GM18499 (cell line): ENCODE results near the gene RELA.
"Not testable (repeated sequence)": the region's sequence is repeated elsewhere in the genome, so short reads cannot be mapped to it uniquely, and the experiment has no call there.

ENCODE experiments used
- ATAC-seq: cut with Tn5 transposase; IDR thresholded peaks from one replicate; pipeline ENCODE4 v1.9.1; 2021; ENCODE audit warnings: moderate number of reproducible peaks; ENCODE audit not compliant: insufficient read depth, unreplicated experiment

RELA gene

DNA sequence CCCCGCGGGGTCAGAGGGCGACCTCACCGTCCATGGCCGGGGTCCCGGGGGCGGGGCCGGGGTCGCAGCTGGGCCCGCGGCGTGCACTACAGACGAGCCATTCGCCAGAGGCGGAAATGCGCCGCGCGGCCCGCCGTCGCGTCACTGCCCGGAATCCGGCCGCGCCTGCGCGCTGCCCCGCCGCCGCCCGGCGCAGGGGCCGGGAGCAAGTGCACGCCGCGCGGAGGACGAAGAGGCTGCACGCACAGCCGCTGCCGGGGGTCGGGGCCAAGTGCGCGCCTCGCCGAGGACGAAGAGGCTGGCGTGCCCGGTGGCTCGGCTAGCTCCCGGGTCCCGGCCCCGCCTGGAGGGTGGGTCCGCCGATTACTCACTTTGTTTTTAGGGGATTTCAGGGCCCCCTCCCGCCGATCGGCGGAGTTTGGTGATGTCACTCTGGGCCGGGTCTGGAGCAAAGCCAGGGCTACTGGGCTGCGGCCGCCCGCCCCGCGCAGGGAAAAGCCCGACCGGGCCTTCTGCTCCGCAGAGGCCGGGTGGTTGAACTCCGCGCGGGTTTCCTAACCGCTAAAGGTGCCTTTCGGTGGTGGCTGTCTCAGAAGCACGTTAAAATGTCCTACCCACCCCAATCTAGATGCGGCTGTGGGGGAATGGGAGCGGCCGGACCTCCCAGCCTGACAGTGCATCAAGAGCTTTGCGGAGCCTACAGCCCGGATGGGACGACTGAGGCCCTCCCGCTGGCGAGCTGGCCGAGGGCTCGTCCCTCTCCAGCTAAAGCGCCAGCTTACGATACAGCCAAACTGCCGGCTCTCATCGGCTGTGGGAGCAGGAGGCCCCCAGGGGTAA, at the start of gene RELA:
RELA (minus strand) TSS at position 118 of the 840 bp plus-strand sequence; CDS start at position 34, 84 bp downstream.
- ATAC-seq: peak; percentile 74

DNA sequence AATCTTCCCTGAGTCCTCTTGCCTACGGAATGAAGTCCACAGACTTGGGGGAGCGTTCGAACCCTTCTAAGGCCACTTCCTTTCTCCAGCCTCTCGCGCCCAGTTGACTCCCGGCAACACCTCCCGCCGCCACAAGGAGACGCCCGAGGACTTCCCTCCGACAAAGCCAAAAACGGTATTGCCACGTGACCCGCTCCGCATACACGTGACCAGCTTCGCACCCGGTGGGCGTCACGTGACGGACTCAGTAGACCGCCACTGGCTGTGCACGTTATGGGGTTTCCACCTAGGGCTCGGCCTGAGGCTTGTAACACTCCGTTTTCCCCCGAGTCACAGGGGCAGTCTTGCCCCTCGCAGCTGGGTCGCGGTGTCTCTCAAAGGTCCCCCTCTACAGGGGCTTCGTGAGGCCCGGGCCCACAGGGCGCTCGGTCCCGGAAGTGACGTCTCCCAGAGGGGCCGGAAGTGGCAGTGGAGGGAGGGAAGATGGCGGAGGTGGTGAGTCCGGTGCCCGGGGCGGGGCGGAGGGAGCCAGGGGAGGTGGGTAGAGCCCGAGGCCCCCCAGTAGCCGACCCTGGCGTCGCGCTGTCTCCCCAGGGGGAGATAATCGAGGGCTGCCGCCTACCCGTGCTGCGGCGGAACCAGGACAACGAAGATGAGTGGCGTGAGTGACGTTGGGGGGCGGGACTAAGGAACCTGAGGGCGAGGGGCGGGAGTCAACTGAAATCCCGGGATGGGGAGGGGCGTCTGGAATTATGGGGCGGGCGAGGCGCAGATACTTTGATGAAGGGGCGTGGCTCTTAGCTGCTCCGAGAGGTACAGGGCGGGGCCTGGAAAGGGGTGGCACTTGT, 49.3 kb upstream of the RELA start, which contains the start of gene KAT5:
KAT5 (plus strand) TSS at position 468 of the 848 bp plus-strand sequence; CDS start at position 484, 16 bp downstream.
- peak; percentile 57 for ATAC-seq

DNA sequence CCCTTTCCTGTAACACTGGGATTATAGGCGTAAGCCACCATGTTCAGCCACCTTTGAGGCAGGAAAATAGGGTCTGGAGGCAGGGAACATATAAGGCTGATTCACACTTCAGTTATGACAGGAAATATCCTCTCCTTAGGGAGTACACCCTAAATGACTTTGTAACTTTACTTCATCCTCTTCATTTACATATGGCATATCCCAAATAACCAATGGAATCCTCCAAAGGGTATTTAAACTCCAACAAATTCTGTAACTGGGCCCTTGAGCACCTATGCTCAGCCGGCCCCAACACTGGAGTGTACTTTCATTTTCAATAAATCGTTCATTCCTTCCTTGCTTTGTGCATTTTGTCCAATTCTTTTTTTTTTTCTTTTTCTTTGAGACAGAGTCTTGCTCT, 47.7 kb upstream of the RELA start:
- no peak for ATAC-seq

DNA sequence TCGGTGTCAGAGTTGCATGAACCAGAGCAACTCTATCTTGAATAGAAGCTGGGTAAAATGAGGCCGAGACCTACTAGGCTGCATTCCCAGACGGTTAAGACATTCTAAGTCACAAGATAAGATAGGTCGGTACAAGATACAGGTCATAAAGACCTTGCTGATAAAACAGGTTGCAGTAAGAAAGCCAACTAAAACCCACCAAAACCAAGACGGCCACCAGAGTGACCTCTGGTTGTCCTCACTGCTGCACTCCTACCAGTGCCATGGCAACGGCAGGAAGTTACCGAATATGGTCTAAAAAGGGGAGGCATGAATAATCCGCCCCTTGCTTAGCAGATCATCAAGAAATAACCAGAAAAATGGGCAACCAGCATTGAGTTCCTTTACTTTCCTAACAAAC, 46.9 kb upstream of the RELA start:
- ATAC-seq: no peak

DNA sequence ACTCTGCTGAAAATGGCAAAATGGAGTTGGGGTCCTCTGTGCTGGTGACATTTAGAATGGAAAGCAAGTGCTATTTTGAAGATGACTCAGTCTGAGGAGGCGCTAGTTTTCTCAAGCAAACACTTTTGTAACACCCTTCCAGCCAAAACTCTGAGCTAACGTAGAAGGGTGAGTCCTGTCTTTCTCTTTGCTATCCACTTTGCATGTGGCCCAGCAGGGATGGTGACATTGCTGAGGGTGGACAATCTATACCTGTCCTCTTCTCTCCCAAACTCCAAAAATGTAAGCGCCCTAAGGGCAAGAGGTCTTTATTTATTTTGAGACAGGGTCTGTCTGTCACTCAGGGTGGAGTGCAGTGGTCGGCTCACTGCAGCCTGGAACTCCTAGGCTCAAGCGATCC, 45.7 kb upstream of the RELA start:
- ATAC-seq: no peak

DNA sequence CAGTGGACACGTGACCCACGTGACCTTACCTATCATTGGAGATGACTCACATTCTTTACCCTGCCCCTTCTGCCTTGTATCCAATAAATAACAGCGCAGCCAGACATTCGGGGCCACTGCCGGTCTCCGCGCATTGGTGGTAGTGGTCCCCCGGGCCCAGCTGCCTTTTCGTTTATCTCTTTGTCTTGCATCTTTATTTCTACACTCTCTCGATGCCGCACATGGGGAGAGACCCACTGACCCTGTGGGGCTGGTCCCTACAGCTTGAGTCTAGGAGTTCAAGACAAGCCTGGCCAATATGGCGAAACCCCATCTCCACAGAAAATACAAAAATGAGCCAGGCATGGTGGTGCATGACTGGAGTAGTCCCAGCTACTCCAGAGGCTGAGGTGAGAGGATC, 44.3 kb upstream of the RELA start:
- ATAC-seq: not testable (repeated sequence)

DNA sequence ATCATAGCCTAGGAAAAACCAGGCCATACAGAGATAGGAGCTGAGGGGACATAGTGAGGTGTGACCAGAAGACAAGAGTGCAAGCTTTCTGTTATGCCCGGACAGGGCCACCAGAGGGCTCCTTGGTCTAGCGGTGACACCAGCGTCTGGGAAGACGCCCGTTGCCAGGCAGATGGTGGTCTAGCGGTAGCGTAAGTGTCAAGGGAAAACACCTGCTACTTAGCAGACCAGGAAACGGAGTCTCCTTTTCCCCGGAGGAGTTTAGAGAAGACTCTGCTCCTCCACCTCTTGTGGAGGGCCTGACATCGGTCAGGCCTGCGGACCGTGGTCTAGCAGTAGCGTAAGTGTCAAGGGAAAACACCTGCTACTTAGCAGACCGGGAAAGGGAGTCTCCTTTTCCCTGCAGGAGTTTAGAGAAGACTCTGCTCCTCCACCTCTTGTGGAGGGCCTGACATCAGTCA, 43.6 kb upstream of the RELA start:
- ATAC-seq: not testable (repeated sequence)

DNA sequence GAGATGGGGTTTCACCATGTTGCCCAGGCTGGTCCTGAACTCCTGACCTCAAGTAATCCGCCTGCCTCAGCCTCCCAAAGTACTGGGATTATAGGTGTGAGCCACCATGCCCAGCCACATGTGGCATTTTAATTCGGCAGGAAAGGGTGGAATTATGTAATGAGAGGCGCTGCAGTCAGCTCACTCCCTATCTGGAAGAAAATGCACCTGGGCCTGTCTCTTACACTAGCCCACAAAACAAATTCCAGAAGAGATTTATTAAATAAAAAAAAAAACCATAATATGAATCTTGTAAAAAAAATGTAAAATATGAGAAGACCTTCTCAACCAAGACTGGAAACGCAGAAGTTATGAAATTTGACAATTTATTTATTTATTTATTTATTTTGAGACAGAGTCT, 41.1 kb upstream of the RELA start:
- ATAC-seq: no peak

DNA sequence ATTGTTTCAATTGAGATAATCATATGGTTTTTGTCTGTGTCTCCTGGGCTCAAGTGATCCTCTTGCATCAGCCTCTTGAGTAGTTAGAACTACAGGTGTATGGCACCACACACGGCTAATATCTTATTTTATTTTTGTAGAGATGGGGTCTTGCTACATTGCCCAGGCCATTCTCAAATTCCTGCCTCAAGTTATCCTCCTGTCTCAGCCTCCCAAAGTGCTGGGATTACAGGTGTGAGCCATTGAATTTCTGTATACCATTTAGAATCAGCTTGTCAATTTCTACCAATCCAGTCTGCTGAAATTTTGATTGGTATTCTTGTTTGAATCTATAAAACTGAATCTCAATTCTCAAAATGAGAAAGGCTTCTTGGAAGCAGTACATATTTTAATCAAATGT, 39.0 kb upstream of the RELA start:
- ATAC-seq: no peak

DNA sequence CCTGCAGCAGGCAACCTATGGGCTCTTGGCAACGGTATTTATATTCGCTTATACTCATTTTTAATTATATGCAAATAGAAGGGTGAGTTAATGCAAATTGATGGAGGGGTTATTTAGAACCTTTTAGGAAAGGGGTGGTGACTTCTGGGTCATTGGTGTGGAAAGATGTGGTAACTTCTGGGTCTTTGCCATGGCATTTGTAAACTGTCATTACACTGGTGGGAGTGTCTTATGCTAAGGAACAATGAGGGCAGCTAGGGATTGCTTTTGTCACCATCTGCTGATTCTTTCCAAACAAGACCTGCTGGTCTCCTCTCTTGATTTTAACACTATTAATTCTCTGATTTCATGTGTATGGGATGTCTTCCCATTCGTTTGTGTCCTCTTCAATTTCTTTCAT, 37.7 kb upstream of the RELA start:
- no peak for ATAC-seq

DNA sequence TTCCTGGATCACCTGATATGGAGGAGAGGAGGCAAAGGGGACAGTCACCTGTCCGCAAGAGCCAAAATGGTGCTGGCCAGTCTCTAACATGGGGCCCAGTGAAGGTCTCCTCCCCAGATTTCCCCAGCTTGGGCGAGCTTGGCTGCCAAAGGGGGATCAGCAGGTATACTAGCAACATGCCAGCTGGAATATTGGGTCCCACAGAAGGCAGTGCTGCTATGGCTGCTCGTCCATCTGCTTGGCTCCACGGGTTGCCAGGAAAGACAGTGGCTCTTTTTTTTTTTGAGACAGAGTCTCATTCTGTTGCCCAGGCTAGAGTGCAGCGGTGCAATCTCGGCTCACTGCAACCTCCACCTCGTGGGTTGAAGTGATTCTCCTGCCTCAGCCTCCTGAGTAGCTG, 36.6 kb upstream of the RELA start:
- no peak for ATAC-seq

DNA sequence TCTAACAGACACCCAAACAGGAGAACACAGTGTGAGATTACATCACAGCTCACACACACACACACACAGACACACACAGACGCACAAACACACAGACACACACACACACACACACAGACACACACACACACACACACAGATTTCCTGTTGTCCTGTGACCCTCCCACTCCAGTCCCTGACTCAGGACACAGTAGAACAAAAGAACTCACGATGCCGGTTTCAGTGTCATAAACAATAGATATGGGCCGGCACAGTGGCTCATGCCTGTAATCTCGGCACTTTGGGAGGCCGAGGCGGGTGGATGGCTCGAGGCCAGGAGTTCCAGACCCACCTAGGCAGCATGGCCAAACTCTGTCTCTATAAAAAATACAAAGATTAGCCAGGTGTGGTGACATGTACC, 35.5 kb upstream of the RELA start:
- ATAC-seq: no peak

DNA sequence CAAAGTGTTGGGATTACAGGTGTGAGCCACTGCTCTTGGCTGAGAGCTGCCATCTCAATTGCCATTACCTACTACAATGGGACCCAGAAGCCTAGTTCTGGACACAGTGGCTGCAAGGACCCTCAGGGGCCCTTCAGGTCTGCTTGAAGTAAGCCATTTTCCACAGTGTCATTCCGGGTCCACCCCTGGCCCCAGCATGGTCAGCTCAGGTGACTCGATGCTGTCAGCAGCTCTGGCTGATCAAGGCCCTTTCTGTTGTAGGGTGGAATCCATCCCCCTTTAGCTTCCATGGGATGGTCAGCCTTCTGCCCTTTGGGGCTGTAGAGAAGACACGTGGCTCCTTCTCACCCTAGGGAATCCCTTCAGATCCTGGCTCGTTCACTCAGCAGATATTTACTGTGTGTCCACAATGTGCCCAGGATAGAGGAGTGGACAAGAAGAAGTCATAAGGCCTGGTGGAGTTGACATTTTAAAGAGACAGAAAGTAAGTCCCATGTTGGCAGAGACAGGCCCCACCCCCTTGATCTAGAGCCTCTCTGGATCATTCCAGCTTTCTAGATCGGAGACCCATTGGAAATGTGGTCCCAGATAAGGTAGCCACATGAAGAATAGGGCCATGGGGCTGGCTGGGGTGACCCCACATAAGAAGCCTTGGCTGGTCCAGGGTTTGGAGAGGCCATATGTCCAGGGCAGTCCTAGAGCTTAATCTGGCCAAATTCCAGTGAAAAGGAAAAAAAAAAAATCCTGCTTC, 34.3 kb upstream of the RELA start:
- no peak for ATAC-seq

DNA sequence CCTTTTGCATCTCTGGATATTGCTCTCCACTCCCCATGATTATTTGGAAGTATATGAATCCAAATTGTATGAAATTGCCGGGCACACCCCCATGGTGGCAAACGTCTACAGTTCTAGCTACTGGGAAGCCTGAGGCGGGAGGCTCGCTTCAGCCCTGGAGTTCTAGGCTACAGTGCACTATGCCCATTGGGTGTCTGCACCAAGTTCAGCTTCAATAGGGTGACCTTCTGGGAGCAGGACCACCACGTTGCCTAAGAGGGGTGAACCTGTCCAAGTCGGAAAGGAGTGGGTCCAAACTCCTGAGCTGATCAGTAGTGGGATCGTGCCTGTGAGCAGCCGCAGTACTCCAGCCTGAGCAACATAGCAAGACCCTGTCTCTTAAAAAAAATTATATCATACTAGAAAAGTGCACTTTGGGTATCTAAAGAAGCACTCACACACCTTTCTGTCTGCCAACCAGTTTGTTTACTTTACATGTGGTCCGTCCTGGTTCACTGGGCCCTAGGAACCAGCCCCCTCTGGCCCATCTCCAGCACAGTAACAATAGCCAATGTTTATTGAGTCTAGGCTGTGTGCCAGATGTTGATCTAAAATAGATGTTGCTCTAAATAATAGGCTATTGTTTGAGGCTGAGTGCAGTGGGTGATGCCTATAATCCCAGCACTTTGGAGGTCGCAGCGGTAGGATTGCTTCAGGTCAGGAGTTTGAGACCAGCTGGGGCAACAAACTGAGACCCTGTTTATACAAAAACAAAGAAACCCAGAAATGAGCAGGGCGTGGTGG, 32.9 kb upstream of the RELA start:
- ATAC-seq: no peak

DNA sequence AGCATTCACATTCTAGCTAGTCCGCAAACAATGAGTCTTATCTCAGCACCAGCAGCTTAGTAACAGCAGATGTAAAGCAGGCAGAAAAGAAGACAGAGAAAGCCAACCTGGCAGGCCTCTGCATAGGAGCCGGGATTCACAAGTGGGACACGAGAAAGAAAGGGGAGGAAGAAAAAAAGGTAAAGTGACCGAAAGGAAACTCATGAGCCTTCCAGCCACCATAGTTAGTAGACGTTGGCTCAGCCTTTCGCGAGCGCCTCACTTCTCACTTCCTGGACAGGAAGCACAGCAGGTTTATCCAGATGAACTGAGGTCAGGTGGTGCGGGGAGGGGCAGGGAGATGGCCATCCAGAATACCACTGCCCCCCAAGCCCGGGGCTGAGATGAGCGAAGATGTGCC, 29.7 kb upstream of the RELA start:
- ATAC-seq: no peak

DNA sequence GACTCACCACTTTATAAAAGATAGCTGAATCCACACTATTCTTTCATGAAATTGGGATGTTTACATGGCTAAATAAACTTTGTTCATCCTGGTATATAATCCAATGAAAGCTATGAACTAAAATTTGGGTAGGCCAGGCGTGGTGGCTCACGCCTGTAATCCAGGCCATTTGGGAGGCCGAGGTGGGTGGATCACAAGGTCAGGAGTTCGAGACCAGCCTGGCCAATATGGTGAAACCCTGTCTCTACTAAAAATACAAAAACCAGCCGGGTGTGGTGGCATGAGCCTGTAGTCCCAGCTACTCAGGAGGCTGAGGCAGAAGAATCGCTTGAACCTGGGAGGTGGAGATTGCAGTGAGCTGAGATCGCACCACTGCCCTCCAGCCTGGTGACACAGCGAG, 29.1 kb upstream of the RELA start:
- not testable (repeated sequence) for ATAC-seq

DNA sequence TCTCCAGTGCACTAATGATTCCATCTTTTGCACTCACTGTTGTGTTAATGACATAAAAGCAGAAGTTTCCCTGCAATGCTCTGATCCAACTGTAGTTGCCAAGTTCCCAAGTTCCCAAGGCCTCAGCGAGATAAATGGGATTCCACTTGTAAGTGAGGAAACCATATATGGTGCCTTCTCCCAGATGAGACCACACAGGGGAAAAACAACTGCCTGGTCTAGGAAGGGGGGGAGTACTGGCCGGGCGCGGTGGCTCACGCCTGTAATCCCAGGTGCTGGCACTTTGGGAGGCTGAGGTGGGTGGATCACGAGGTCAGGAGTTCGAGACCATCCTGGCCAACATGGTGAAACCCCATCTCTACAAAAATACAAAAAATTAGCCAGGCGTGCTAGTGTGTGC, 23.3 kb upstream of the RELA start:
- no peak for ATAC-seq

DNA sequence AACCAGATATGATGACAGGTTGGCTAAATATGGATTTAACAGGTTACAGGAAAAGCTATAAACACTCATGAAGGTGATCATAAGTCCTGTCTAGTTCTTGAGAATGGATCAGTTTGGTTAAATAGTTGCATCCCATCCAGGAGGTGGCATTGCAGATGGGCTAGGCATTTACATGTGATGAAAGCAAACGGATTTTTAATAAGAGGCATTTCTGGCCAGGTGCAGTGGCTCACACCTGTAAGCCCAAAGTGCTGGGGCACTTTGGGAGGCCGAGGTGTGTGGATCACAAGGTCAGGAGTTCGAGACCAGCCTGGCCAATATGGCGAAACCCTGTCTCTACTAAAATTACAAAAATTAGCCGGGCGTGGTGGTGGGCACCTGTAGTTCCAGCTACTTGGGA, 20.8 kb upstream of the RELA start:
- not testable (repeated sequence) for ATAC-seq

DNA sequence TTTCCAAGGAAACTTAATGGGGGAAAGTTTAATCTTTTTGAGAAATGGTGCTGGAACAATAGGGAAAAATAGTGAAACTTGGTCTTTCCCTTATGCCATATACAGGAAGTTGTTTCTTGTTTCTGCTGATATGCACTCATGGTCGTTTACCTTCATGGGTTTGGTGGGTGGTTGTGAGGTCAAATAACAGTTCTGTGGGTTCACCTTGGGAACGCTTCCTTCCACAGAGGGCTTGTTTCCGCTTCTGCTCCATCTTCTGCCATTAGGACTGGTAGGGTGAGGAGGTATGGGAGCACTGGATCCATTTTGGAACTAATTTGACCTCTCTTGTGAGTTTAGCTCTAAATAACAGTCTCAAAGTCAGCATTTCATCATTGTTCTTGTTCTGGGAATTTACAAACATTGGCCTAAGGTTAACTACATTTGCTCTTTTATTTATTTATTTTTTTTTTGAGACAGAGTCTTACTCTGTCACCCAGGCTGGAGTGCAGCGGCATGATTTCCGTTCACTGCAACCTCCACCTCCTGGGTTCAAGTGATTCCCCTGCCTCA, 17.6 kb upstream of the RELA start:
- ATAC-seq: no peak
